GM12864 (cell line): Measurements from ENCODE around the gene DIAPH1.

Source experiments
- DNase-seq: peaks from one replicate; pipeline ENCODE4 v3.0.0-alpha.2; 2011; ENCODE audit warnings: low read depth
- H3K4me3 ChIP-seq: 2 replicates; pipeline ENCODE4 v1.5.1; 2011; ENCODE audit warnings: mild to moderate bottlenecking, low read depth, low read length, control low read depth
- CTCF ChIP-seq: IDR thresholded peaks from 2 replicates; pipeline ENCODE4 v1.5.1; 2011; ENCODE audit warnings: low read depth, mild to moderate bottlenecking, moderate library complexity, low read length, control low read depth, inconsistent platforms; ENCODE audit errors: missing control alignments

Gene DIAPH1

GRCh38 chr5:141565826-141566570 is 52.8 kb downstream of the DIAPH1 start:
- H3K4me3 ChIP-seq, result no peak overlapping the region
- no peak for TF ChIP-seq CTCF
- no peak for DNase-seq

GRCh38 chr5:141564216-141564692 is 54.5 kb downstream of the DIAPH1 start:
- peak; percentile 79 for TF ChIP-seq CTCF
- H3K4me3 ChIP-seq, result no peak overlapping the region
- DNase-seq, result peak; percentile 93

- no peak overlapping the region for H3K4me3 ChIP-seq
- DNase-seq, result no peak
- peak; percentile 68 for TF ChIP-seq CTCF
These were observed 57.9 kb downstream of the DIAPH1 start for GRCh38 chr5:141560725-141561483.

- DNase-seq, result no peak
- no peak overlapping the region for H3K4me3 ChIP-seq
- no peak for TF ChIP-seq CTCF
These were observed 58.6 kb downstream of the DIAPH1 start for GRCh38 chr5:141560151-141560550.

GRCh38 chr5:141559461-141559860 is 59.3 kb downstream of the DIAPH1 start:
- TF ChIP-seq CTCF, result no peak
- no peak for DNase-seq
- no peak overlapping the region for H3K4me3 ChIP-seq

GRCh38 chr5:141558150-141558549 is 60.6 kb downstream of the DIAPH1 start:
- no peak overlapping the region for H3K4me3 ChIP-seq

More at GRCh38 chr5:141558150-141558549, 60.6 kb downstream of the DIAPH1 start:
- DNase-seq, result no peak
- TF ChIP-seq CTCF, result no peak
